DMS79 treated with DMSO at 0.1 percent for 48 hours (cell line): ENCODE measurements around the gene NDE1.

ENCODE experiments used
- DNase-seq: peaks from one replicate; lab custom pipeline; 2025; lab: John Stamatoyannopoulos, UW

Gene NDE1

DNA sequence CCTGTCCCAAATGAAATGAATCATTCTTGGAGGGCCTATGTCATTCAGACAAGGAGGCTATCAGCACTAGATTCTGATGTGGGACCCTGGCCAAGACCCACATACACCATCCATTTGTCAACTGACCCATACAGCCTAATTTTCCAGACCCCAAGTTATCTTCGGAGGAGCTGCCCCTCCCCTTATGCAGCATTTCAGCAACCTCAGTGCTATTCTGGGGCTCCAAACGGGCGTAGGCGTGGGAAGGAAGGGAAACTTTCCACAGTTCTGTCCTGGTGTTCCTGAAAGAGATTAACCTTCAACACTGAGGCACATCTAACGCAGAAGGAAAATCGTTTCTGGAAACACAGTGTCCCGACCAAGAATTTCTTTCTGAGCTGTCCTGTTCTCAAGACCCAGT is 120.1 kb downstream of the NDE1 start:
- no peak for DNase-seq

DNA sequence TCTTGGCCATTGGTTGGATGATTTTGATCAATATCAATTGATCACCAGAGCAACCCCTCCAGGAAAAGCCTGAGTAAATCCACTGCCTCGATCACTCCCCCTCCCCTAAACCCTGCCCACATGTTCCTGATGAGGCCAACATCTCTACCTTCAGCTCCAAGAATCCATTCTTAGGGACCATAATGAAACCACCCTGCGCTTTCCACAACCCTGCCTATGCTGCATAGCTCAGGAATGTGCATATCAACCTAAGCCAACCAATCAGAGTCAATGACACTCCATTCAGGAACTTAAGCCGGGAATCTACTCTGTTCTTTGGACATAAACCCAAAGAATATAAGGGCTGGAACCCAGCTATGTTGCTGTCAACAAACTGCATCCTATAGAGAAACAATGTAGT is 120.5 kb downstream of the NDE1 start:
- DNase-seq, result no peak

DNA sequence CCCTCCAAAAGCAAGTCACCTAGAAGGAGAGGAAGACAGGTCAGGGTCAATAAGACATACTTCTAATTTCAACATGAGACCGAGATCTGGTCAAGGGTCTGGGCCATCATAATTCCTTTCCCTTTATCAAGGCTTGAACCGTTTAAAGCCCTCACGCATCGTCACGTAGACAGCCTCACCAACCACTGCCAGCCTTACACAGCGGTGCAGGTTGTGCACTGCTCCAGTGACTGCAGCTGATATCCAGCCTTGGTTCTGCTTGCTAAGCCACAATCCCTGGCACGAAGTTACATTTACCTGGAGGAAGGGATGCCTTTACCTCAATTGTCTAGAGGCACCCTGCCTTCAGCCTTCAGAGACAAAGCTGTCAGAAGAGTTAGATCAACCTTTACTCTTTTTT is 121.6 kb downstream of the NDE1 start:
- no peak for DNase-seq

DNA sequence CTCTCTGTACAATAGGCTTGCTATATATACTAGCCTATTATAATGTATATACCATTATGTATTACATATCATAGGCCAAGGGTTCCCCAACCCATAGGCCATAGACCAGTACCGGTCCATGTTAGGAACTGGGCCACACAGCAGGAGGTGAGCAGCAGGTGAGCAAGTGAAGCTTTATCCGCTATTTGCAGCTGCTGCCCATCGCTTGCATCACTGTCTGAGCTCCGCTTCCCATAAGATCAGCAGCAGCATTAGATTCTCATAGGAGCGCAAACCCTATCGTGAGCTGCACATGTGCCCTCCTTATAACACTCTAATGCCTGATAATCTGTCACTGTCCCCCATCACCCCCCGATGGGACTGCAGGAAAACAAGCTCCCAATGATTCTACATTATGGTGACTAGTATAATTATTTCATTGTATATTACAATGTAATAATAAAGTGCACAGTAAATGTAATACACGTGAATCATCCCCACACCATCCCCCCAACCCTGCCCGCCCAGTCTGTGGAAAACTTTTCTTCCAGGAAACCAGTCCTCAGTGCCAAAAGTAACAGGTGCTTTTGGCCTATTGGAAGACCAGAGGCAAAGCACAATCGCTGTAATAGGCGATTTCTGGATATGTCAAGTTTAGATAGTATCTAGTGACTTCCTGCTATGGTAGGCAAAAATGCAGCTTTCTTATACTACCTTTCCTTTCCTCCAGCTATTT is 122.7 kb downstream of the NDE1 start:
- DNase-seq, result no peak

DNA sequence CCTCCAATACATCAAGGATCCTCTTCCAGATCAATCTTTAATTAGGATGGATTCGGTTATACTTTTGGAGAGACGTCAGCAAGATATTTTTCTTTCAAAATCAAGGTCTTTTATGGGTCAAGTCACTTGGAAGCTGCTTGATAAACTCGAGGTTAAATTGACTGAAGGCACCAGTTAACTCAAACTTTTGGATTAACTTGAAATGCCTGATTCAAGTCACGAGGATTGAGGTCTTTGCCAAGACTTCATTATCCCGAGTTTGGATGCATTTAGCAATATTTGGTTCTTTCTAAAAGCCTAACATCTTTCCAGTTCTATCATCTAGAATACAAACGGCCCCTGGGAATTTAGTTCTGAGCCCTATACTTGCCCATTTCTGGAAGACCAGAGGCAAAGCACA is 123.9 kb downstream of the NDE1 start:
- DNase-seq, result no peak

DNA sequence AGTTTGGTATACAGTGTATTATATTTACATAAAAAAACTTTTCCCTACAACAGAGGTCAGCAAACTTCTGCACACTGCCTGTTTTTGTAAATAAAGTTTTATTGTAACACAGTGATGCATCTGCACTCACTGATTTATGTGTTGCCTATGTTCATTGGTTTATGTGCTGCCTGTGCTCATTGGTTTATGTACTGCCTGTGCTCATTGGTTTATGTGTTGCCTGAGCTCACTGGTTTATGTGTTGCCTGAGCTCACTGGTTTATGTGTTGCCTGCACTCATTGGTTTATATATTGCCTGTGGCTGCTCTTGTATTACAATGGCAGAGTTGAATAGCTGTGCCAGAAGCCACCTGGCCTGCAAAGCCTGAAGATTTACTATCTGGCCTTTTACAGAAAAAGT is 125.2 kb downstream of the NDE1 start:
- no peak for DNase-seq

DNA sequence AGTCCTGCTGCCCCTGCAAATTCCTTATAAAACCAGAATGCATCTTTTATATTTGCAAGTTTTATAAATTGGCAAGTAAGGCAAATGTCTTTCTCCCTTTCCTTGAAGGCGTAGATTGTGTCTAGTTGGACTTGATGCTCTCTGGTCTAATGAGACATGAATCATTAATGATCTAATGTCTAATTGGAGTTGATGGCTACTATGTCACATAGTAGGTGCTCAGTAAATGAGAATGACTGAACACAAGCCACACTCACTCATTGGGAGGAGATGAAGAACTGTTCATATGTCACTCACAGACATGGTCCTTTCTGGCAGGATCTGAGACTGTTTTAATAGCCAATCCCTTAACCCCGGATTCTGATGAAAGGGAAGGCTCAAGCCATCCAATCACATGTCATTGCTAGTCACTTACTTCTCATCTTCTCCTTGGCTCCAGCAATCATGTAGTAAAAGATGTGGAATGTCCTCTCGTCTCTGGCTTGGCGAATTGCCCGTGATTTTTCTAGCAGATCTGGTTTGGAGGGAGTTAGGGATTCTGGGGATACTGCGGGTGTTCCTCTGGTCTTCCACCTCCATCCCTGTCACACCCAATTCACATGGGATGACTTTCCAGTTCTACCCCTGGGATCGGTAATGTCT is 125.7 kb downstream of the NDE1 start:
- no peak for DNase-seq
